ENCODE results near the gene UBALD1.

DNA sequence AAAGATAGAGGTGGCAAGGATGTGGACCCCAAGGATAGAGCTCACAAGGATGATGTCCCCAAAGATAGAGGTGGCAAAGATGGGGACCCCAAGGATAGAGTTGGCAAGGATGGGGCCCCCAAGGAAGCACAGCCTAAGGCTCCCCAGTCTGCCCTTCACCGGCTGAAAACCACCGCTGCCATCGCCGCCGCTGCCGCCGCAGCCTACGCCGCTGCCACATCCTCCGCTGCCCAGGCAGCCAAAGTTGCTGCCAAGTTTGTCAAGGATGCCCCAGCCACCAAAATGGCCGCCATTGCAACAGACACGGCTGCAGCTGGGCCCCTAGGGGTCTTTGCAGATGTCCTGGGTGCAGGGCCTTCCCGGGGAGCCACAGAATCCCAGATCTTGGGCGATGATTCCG lies 38.7 kb downstream of the UBALD1 start:
- TF ChIP-seq, protein P1, sequence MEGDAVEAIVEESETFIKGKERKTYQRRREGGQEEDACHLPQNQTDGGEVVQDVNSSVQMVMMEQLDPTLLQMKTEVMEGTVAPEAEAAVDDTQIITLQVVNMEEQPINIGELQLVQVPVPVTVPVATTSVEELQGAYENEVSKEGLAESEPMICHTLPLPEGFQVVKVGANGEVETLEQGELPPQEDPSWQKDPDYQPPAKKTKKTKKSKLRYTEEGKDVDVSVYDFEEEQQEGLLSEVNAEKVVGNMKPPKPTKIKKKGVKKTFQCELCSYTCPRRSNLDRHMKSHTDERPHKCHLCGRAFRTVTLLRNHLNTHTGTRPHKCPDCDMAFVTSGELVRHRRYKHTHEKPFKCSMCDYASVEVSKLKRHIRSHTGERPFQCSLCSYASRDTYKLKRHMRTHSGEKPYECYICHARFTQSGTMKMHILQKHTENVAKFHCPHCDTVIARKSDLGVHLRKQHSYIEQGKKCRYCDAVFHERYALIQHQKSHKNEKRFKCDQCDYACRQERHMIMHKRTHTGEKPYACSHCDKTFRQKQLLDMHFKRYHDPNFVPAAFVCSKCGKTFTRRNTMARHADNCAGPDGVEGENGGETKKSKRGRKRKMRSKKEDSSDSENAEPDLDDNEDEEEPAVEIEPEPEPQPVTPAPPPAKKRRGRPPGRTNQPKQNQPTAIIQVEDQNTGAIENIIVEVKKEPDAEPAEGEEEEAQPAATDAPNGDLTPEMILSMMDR (IDR thresholded peaks at IDR 0.05; ENCODE audit: low read length): no peak
- no peak for TF ChIP-seq EZH2 (IDR thresholded peaks at IDR 0.05; ENCODE audit: borderline replicate concordance, low read length)
